GM12865 (cell line): ENCODE data around the gene UST.
"Not testable (repeated sequence)": the region's sequence is repeated elsewhere in the genome, so short reads cannot be mapped to it uniquely, and the experiment has no call there.

Experiments used
- DNase-seq: peaks from one replicate; pipeline ENCODE4 v3.0.0; 2010; ENCODE audit warnings: low read depth
- H3K4me3 ChIP-seq: 2 replicates; pipeline ENCODE4 v1.5.1; 2011; ENCODE audit warnings: mild to moderate bottlenecking, low read depth, low read length, control low read depth
- CTCF ChIP-seq: IDR thresholded peaks from 2 replicates; pipeline ENCODE4 v1.5.1; 2011; ENCODE audit warnings: low read length, control low read depth, low read depth, inconsistent platforms; ENCODE audit not compliant: insufficient read depth; ENCODE audit errors: missing control alignments

UST gene

GRCh38 chr6:148972481-148972880 lies 225.7 kb downstream of the UST start:
- no peak for TF ChIP-seq CTCF
- no peak overlapping the region for H3K4me3 ChIP-seq
- DNase-seq: peak; percentile 8

DNA sequence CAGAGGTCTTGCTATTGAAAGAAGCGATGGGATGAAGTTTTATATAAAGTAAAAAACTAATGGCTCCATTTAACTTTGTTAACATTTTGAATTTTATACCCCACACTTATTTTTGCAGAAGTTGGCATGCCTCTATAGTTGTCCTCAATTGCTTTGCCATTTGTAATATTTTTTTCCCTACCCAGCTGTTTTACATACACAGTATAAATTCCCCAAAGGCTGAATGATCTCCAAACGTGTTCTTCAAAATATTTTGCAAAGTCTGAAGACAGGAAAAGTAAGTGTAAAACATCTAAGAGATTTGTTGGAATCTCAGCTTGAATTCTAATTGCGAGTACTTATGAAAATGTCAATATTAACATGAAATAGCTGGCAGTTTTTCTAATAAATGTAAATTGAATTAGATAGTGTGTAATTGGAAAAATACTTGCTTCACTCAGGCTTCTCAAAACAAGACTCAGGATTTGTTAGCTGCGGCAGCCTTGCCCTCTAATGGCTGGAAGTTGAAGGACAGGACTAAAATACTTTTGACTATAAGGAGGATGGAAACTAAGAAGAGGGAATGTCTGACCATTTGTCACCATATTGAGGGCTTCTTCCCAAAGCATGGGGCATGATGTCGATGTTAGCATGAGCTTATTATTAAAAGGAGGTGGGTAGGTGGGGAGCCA lies 226.8 kb downstream of the UST start:
- no peak for DNase-seq
- H3K4me3 ChIP-seq: no peak overlapping the region
- peak; percentile 10 for TF ChIP-seq CTCF

DNA sequence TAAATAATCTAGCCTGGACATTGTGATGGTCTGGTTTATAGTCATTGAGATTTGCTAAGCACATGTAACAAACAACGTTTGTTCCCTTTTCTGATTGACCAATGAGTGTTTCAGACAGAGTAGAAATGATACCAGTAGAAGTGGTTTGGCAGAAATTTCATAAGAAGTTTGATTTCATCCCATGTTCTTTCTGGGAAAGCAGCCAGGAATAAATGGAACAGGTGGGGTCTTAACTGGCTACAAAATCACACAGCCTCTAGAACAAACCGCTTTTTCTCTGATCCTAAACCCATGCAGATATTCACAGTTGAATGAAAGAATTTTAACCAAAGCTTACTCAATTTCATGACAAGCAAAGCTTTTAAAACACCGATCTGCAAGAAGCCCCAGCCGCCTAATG lies 227.5 kb downstream of the UST start:
- no peak for DNase-seq
- no peak overlapping the region for H3K4me3 ChIP-seq
- no peak for TF ChIP-seq CTCF

DNA sequence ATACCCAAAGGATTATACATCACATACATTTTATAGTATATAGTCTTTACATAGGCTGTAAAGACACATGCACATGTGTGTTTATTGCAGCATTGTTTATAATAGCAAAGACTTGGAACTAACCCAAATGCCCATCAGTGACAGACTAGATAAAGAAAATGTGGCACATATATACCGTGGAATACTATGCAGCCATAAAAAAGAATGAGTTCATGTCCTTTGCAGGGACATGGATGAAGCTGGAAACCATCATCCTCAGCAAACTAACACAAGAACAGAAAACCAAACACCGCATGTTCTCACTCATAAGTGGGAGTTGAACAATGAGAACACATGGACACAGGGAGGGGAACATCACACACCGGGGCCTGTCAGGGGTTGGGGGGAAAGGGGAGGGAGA lies 231.5 kb downstream of the UST start:
- not testable (repeated sequence) for DNase-seq, H3K4me3 ChIP-seq

- no peak for DNase-seq
- no peak for TF ChIP-seq CTCF
- H3K4me3 ChIP-seq: no peak overlapping the region
Measured at GRCh38 chr6:148979014-148979901, 232.4 kb downstream of the UST start.

DNA sequence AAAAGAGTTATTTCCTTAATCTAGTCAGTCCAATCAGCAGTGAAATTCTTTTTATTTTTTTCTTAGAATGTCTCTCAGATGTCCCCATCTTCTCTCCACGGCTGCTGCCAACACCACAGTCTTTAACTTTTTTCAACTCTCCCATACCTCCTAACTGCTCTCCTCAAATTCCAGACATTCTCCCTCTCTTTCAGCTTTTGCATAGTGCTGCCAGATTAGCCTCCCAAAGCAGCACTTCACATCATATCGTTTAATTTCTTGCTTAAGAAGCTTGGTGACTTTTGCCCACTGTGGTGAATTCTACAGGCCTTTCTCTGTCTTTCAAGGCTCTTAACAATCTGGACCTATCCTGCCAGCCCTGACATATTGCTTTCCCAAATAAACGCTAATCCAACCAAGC lies 233.4 kb downstream of the UST start:
- DNase-seq: no peak
- no peak overlapping the region for H3K4me3 ChIP-seq
- TF ChIP-seq CTCF: no peak

- H3K4me3 ChIP-seq: no peak overlapping the region
Measured at GRCh38 chr6:148981515-148981914, 234.7 kb downstream of the UST start.

More at GRCh38 chr6:148981515-148981914, 234.7 kb downstream of the UST start:
- TF ChIP-seq CTCF: no peak
- DNase-seq: no peak
